Right renal pelvis (tissue), 4 donors: ENCODE measurements around the gene BCKDHB. TPM values are rescaled to one million over a fixed set of nuclear protein-coding genes. Genes with fewer than 3 reads are reported as not detected.
"Not testable (repeated sequence)": the region's sequence is repeated elsewhere in the genome, so short reads cannot be mapped to it uniquely, and the experiment has no call there.

Experiments used
- DNase-seq, 4 donors: peaks; one replicate each; pipeline ENCODE4 v3.0.0-alpha.2; 2013; ENCODE audit warnings: low read depth in 4 of 4, low spot score in 3 of 4, missing footprints in 1 of 4
- polyA plus RNA-seq, 4 donors: library from polyadenylated mRNA; unstranded; fragments of 120-200 nt; gene quantifications; one replicate each; pipeline ENCODE4 v1.2.1, GENCODE V29; 2013; ENCODE audit not compliant: insufficient read length in 4 of 4

The BCKDHB gene
- polyA plus RNA-seq: 10 to 100 TPM; 32.2 to 44.7 (median 39.4) TPM

DNA sequence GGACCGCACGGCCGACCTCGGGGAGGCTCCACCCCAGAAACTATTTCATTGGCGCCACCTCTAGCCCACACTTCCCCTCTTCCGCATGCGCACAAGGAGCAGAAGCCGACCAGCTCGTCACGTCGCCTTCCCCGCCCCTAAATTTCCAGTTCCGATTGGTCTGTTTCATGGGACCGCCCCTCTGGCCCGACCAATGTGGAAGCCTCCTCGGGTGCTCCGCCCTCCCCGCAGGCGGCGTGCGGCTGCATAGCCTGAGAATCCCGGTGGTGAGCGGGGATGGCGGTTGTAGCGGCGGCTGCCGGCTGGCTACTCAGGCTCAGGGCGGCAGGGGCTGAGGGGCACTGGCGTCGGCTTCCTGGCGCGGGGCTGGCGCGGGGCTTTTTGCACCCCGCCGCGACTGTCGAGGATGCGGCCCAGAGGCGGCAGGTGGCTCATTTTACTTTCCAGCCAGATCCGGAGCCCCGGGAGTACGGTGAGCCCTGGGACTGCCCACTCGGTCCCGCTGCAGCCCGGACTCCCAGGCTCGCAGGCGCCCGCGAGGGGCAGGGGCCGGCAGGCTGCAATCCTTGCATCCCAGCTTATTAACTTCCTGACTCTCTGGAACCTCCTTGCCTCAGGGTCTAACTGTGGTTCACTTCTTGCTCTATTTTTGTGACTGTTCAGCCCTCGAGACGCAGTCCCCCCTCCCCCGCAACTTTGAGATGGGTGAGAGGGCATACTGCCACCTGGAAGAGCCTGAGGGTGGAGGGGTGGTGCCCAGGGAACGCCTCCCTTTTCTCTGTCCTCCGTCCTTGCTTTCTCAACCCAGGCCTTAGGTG, at the start of gene BCKDHB:
Gene BCKDHB, plus strand, starts transcription at position 254 of the 818 bp plus-strand sequence. Its CDS starts 23 bp downstream, at position 277.
- DNase-seq: peak; percentile 92 to 98 (median 96)

DNA sequence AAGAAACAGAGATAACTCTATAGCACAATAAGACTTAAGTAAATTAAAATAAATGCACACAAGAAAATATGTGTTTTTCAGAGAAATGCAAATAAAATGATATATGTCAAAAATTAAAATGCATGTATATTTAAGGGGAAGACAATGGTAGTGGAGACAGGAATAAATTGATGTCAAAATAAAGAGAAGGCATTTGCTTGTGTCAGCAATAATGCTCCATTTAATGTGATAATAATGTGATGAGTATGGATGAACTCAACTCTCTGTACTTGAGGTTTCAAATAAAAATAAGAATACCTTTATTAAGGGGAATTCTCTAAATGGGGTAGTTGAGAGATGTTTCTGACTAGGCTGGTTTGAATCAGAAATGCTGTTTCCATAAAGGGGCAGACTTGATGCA, 45.7 kb upstream of the BCKDHB start:
- DNase-seq: no peak

DNA sequence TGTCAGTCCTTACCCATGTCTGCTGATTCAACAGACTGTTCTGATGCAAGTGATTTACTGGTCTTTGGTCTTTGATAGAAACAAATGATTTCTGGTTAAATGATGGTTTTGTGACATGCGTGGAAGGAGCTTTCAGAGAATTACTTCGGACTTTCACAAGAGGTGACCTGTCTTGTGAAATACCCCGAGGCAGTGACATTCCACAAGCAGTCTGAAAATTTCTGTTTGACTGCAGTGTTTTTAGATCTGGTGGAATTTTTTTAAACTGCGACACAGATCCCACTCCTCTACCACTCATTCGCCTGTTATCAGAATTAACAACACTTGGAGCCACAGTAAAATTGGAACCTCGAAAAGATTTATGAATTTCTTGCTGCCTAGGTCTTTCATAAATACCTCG, 38.3 kb upstream of the BCKDHB start:
- not testable (repeated sequence) for DNase-seq

DNA sequence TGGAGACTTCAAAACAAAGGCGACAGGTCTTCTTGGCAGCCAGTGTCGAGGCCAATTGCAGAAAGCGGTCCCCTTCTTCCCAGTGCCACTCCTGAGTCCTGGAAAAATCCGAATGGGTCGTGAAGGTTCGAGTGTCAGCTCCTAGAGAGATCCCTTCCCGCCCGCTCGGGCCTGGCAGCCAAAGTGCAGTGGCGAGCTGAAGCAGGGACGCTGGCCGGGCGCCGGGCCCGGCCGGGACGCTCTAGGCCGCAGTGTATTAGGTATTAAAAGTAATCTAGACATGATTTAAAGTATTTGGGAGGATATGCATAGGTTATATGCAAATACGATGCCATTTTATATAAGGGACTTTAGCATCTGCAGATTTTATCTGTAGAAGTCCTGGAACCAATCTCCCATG, 36.0 kb upstream of the BCKDHB start:
- not testable (repeated sequence) for DNase-seq

DNA sequence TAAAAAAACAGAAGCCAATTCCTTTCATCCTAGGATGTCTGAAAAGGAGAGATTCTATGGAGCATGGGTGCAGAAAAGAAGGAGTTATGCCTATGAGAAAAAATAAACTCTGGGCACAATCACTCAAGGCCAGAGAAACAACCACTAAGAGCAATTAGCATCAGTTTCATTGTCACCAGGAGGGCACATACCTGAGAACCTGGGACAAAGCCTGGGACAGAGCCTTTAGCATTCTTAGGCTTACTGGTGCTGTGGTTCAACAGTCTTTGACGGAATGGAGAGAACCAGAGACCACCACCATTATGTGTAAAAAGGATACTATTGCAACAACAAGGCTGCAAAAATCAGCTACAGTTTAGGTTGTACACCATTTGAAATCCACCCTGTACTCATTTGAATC, 29.4 kb upstream of the BCKDHB start:
- no peak for DNase-seq

DNA sequence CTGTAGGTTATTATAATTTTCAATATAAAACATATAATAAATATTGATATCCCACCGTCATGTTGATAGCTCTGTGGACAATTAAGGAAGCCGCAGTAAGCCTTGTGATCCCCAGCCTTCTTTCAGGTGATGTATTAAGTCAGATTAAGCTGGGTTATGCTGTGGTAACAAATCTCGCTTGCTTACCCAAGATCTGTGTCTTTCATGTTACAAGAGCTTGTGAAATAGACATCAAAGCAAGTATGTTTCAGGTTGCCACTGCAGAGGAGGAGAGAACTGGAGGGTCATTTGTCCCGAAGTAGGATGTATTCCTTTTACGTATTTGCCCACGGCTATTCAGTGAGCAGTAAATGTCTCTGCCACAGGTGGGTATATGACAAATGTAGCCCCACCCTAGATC, 17.8 kb upstream of the BCKDHB start:
- DNase-seq: no peak

DNA sequence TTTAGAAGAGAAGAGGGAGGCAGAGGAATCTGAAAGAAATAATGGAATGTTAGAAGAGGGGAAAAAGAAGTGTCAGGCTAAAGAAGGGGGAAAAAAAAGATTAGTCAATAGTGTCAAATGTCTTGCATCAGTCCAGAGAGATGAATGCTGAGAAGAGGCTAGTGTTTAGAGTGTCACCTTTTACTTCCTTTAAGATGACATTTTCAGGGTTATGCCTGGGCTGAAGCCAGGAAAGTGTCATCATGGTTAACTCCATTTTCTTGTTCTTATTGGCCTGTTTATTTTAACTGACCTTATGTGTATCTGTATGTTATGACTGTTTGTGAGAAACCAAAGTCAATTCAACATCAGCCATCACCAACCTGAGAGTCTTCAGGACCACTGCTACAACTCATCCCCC, 15.0 kb upstream of the BCKDHB start:
- no peak for DNase-seq

DNA sequence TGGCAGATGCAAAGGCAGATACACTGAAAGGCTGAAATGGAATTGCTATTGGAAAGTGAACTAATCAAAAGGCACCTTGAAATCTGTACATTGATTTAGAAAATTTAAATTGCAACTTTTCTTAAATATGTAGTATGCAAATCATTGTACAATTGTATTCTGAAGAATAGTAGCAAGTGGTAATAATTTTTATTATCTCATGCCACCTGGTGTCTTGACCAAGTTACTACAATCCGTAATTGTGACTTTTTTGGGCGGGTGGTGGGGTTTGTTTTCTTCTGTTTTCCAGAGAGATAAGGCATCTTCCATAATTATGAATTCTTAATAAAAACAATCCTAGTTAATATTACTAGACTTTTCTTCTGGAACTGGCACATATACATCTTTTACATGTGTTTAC, 12.5 kb upstream of the BCKDHB start:
- no peak for DNase-seq

DNA sequence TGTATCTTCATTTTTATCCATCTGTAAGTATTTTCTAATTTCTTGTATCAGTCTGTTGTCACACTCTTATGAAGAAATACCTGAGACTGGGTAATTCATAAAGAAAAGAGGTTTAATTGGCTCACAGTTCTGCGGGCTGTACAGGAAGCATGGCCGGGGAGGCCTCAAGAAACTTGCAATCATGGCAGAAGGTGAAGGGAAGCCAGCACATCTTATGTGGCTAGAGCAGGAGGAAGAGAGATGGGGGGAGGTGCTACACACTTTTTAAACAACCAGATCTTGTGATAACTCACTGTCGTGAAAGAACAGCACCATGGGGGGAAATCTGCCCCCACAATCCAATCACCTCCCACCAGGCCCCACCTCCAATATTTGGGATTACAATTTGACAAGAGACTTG, 10.9 kb upstream of the BCKDHB start:
- no peak for DNase-seq

DNA sequence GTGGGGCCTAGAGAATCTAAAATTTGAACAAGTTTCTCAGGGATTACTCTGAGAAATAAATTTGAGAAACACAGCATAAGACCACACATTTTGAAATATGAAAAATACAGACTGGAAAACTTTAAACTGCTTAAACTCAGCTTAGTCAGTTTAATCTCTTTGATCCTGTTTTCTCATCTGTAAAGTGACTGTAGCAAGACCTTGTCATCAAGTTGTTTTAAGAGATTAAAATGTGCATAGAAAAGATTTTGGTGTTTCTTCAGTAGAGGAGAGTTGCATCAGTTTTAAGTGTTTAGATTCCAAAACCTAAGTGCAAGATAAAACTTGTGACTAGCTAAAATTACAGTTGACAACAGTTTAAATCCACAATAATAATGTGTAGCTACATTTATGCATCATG, 8.1 kb upstream of the BCKDHB start:
- no peak for DNase-seq

DNA sequence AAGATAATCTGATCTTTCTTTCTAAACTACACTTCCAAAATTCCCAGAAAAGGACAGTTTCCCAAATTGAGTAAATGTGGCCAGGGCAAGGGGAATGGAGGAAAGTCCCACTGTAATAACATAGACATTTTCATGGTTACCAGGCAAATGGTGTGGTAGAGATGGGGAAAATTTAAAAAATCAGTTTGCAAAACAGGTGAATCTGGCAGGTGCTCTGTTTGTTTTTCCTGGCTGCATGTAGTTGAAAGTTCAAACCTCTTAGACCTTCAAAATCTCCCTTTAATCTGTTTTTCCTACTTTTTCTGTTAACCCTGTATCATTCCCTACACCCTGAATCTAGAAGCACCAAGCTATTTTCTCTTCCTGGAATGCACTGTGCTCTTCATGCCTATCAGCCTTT, 2.0 kb upstream of the BCKDHB start:
- no peak for DNase-seq

DNA sequence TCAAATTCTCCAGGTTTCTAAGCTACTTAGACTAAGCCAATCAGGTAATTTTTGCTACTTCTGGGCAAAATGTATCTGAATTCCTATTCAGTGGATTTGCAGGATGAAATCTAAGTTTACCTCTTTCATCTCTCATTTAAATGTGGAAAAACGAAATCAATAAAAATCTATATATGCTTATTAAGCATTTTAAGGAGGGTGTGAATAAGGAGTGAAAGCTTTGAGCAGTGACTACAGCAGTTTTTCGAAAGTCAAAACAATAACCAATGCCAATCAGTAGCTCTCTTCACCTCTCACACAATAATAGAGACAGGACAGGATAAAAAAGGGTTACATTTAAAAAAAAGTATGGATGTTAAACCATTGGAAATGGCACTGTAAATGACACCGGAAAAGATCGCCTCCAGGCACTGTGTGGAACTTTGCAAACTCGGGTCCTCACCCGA, 476 bp upstream of the BCKDHB start:
- no peak for DNase-seq

DNA sequence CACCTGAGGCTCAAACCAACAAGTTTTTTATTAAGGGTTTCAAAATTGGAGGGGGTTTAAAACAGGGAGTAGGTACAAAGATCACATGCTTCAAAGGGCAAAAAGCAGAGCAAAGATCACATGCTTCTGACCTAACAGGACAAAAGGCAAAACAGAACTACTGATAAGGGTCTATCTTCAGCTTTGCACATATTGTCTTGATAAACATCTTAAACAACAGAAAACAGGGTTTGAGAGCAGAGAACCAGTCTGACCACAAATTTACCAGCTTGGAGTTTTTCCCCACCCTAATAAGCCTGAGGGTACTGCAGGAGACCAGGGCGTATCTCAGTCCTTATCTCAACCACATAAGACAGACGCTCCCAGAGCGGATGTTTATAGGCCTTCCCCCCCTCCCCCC, 16.1 kb downstream of the BCKDHB start:
- not testable (repeated sequence) for DNase-seq

DNA sequence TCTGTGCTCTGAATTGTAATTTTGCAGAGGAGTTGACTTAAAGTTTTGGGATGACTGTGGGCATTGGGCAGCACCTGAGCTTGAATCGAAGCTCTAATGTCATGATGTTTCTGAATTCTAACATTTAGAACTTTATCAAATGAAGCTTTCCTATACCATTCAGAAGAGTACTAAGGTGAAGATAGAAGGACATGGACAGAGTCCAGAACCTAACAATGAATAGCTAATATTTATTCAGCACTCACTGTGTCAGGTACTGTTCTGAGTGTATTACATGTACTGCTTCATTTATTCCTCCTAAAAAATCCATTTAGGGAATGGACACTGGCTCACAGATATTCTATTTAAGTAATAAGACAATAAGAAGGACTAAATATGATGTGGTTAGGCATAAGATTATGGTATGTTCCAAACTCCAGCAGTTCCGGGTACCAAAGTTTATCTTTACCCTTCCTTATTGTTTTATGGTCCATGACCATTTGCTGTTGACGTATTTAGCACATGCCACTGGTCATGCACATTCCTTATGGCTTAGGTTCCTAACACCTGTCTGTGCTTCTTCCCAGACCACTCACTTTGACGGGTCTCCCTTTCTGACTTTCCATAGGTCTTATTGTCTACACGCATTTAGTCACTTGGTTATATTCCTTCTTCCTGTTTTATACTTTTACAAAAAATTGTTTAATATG, 20.3 kb downstream of the BCKDHB start:
- DNase-seq: no peak

DNA sequence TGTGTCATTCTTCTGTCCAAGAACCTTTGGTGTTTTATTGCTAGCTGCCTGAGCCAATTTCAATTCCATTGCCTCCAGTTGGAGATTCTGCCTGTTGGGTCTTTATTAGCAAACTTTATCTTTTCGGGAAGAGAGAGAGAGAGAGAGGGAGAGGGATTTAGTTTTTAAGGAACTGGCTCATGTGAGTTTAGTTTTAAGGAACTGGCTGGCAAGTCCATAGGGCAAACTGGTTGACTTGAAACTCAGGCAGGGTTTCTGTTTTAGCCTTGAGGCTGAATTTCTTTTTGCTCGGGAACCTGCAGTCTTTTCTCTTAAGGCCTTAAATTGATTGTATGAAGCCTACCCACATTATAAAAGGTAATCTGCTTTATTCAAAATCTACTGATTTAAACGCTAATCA, 23.0 kb downstream of the BCKDHB start:
- DNase-seq: no peak

DNA sequence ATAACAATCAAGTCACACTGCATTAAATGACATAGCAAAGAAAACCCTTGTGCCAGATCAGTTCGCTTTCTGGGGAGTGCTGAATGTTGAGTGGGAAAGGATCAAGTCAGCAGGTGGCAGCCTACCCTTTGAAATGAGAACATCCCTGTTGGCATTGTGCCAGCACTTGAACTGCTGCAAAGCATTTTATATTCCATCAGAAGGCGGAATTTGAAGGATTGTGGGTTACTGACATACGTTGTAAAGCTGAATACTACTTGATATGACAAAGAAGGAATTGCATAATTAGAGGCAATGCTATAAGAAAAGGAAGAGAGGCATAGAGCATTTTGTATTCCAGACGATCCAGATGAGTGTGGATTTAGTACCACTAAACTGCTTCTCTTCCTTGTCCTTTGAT, 26.5 kb downstream of the BCKDHB start:
- DNase-seq: peak; percentile 20 to 32 (median 26)

DNA sequence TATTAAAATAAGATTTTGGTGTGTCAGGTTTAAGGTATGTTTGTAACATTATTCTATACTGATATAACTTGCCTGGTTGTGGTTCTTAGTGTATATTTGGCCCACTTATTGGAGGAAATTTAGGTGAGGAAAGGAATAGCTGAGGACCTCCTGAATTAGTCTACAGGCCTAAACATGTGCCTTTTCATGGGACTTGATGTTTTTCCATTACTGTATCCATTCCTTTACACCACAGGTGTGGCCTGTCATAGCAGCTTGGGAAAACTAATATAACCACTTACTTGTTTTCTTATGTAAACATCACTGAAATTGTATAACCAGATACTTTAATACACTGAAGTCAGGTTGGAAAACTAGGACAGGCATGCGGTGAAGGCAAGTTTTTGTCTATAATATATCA, 27.6 kb downstream of the BCKDHB start:
- DNase-seq: no peak

DNA sequence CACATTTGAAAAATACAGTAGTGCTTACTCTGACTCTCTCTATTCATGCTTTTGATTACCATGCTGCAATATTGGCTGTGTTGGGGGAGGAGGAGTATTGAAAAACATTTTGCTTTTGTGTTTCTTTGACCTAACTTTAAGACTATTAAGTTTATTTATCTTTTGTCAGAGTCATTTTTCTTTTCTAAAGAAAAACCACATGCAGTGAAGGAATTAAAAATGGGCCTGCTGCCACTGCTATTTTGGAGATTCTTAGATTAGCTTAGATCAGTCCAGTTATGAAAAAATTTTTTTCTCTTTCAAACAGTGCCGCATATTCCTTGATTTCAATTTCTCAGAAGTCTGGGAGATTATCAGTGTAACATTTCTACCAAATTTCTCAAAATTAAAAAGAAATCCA, 36.1 kb downstream of the BCKDHB start:
- no peak for DNase-seq

DNA sequence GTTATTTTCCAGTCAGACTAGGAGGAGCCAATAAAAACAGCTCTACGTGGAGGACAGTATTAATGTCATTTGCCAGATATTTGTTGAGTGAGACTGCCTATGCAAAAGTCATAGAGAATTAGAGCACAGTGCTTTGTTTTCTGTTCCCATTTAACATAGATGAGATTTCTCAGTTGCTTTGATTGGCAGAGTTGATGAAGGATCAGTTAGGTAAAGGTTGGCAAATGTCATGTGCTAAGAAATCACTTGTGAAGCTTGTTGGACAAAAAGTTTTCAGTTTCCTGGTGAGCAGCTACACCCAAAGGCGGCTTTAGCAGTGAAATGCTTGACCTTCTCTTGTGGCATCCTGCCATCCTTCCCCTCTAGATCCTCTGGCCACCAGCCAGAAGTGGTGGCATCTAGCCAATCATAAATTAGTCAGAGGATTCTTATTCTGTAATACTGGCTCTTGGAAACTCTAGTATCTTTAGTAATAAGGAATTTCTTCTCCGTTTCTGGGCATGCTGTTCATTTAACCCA, 37.0 kb downstream of the BCKDHB start:
- no peak for DNase-seq

DNA sequence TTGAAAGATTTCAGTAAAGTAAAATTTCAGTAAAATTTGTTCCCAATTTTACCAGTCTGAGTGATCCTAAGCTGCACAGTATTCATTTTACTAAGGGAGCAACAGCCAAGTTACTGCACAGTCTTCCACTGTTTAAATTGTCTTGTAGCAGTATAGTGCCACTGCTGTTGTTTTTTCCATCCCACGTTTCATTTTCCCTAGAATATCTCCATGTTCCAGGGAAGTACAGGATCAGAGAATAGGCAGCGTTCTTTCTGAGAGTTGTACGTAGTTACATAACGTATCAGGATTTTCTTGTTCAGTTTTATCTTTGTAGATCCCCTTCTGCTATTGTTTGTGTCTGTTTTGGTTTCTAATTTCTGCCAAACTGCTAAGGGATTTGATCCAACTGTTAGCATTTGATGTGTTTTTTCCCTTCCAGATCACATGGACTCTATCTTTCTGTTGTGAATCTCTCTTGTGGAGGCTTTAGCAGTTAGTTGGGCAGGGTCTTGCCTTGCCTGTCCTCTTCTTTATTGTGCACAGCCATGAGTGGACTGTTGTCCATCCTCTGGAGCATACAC, 38.4 kb downstream of the BCKDHB start:
- DNase-seq: no peak

DNA sequence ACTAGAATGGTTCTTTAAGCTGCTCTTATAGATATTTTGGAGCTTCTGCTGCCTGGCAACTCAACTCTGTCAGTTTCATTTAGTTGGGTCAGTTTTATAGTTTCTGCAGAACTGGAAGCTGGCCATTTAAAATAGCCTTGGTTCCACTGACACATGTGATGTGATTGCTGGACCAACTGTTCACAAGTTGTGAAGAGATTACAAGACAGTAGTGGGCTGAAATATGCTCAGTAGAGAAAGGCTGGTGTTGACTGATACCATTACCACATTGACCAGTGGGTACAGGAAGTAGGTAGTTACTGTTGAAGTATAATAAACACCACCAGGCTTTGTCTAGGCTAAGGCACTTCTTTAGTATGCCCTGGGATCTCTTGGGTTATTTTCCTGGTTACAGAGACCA, 39.0 kb downstream of the BCKDHB start:
- DNase-seq: no peak
